HG02678 (cell line): ENCODE measurements around the gene SEC23A.
"Not testable (repeated sequence)": the region's sequence is repeated elsewhere in the genome, so short reads cannot be mapped to it uniquely, and the experiment has no call there.

Source experiments
- ATAC-seq: cut with Tn5 transposase; IDR thresholded peaks from one replicate; pipeline ENCODE4 v1.9.1; 2021; ENCODE audit warnings: mild to moderate bottlenecking, moderate library complexity; ENCODE audit not compliant: unreplicated experiment

Gene SEC23A

GRCh38 chr14:39102969-39103957 is at the start of gene SEC23A:
TSS of gene SEC23A (minus strand) at chr14:39103235. CDS start at chr14:39096118, 7,117 bp downstream.
- ATAC-seq, result peak; percentile 93

- ATAC-seq, result no peak
Measured at GRCh38 chr14:39145266-39145966, 42.4 kb upstream of the SEC23A start.

- not testable (repeated sequence) for ATAC-seq
Measured at GRCh38 chr14:39143226-39143625, 40.2 kb upstream of the SEC23A start.

- ATAC-seq, result not testable (repeated sequence)
Measured at GRCh38 chr14:39141623-39142022, 38.6 kb upstream of the SEC23A start.

GRCh38 chr14:39140170-39140569 is 37.1 kb upstream of the SEC23A start:
- ATAC-seq, result no peak

- ATAC-seq, result no peak
Measured at GRCh38 chr14:39138440-39138839, 35.4 kb upstream of the SEC23A start.

- ATAC-seq, result not testable (repeated sequence)
Measured at GRCh38 chr14:39137835-39138234, 34.8 kb upstream of the SEC23A start.

- ATAC-seq, result no peak
Measured at GRCh38 chr14:39122330-39123138, 19.5 kb upstream of the SEC23A start.

- ATAC-seq, result peak; percentile 93
Measured at GRCh38 chr14:39114073-39114838, 11.2 kb upstream of the SEC23A start, which contains the start of gene GEMIN2. TSS of gene GEMIN2 (plus strand) at chr14:39114323. CDS start at chr14:39114339, 16 bp downstream.

GRCh38 chr14:39113685-39114072 is 10.6 kb upstream of the SEC23A start:
- no peak for ATAC-seq

- ATAC-seq, result no peak
Measured at GRCh38 chr14:39109893-39110715, 7.1 kb upstream of the SEC23A start.

- no peak for ATAC-seq
Measured at GRCh38 chr14:39108791-39109190, 5.8 kb upstream of the SEC23A start.

- no peak for ATAC-seq
Measured at GRCh38 chr14:39107591-39107996, 4.6 kb upstream of the SEC23A start.

GRCh38 chr14:39104078-39104801 is 1.2 kb upstream of the SEC23A start:
- ATAC-seq, result not testable (repeated sequence)

GRCh38 chr14:39102265-39102968 is 618 bp downstream of the SEC23A start:
- ATAC-seq, result peak; percentile 10

- no peak for ATAC-seq
Measured at GRCh38 chr14:39099748-39100147, 3.3 kb downstream of the SEC23A start.

- not testable (repeated sequence) for ATAC-seq
Measured at GRCh38 chr14:39099215-39099614, 3.8 kb downstream of the SEC23A start.

GRCh38 chr14:39097159-39097558 is 5.9 kb downstream of the SEC23A start:
- no peak for ATAC-seq
